ENCODE results near the gene ABCB4.

- TF ChIP-seq CTCF (IDR thresholded peaks at IDR 0.05) (peak; percentile 11 to 73 (median 62)), EP300 (IDR thresholded peaks at IDR 0.05) (no peak), POLR2A (IDR thresholded peaks at IDR 0.05) (no peak)
Observed at GRCh38 chr7:87416682-87417587, 58.5 kb downstream of the ABCB4 start.
